GM12892 (cell line): ENCODE measurements around the gene PACSIN1.

Experiments used
- POLR2A ChIP-seq: IDR thresholded peaks from 2 replicates; pipeline ENCODE4 v1.6.1; 2011; ENCODE audit warnings: low read depth, low read length, control low read depth
- POLR2AphosphoS5 ChIP-seq: IDR thresholded peaks from 2 replicates; pipeline ENCODE4 v1.6.1; 2011; ENCODE audit warnings: low read depth, low read length, control low read depth
- TAF1 ChIP-seq: IDR thresholded peaks from 2 replicates; pipeline ENCODE4 v1.6.1; 2011; ENCODE audit warnings: low read depth, mild to moderate bottlenecking, control low read depth, low read length, borderline replicate concordance

DNA sequence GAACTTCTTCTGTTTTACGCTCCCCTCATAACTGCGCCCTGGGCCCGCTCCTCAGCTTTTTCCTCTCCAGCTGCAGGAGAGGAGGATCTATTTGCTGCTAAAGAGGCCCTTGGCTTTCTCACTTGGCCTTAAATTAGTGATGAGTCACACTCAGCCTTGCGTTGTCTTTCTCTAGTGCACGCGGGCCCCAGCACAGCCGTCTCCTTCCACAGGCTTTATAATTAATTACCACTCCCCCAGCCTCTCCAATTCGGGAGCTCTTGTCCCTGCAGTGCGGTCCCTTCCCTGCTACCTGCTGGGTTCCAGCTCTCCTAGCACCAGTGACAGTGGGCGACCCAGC, 25.2 kb downstream of the PACSIN1 start:
- TF ChIP-seq POLR2A (no peak), POLR2AphosphoS5 (no peak), TAF1 (no peak)
